Esophagus squamous epithelium (tissue), 5 donors: Measurements from ENCODE around the gene RAB6B. TPM values are rescaled to one million over a fixed set of nuclear protein-coding genes. Genes with fewer than 3 reads are reported as not detected.

ENCODE experiments used
- DNase-seq: peaks from one replicate; lab custom pipeline; 2025; lab: John Stamatoyannopoulos, UW
- H3K27ac ChIP-seq, 4 donors: fragments of 200-600 bp; sonication (generic); one replicate each; pipeline ENCODE4 v1.5.1; 2016 to 2019; ENCODE audit warnings: mild to moderate bottlenecking in 1 of 4
- H3K27me3 ChIP-seq, 4 donors: fragments of 200-600 bp; sonication (generic); 1 replicate in 3 of 4; 2 replicates in 1 of 4; pipeline versions ENCODE4 v1.5.1 to v1.6.0; 2017 to 2021; ENCODE audit warnings: antibody characterized with exemption in 1 of 4
- H3K36me3 ChIP-seq, 3 donors: fragments of 200-600 bp; sonication (generic); one replicate each; pipeline ENCODE4 v1.5.1; 2016 to 2019
- H3K4me1 ChIP-seq, 3 donors: fragments of 200-600 bp; sonication (generic); one replicate each; pipeline ENCODE4 v1.5.1; 2017 to 2019
- H3K4me3 ChIP-seq, 4 donors: fragments of 200-600 bp; sonication (generic); 1 replicate in 3 of 4; 2 replicates in 1 of 4; pipeline ENCODE4 v1.5.1; 2016 to 2019; ENCODE audit warnings: mild to moderate bottlenecking in 2 of 4, moderate library complexity in 1 of 4
- H3K9me3 ChIP-seq, 3 donors: fragments of 200-600 bp; sonication (generic); one replicate each; pipeline ENCODE4 v1.5.1; 2016 to 2019
- POLR2A ChIP-seq, 4 donors: fragments of 450-650 bp; IDR thresholded peaks; one replicate each; pipeline ENCODE4 v1.6.1; 2017; ENCODE audit warnings: antibody characterized with exemption in 4 of 4, mild to moderate bottlenecking in 4 of 4, moderate library complexity in 3 of 4
- WGBS, 2 donors: methylation state at CpG; one replicate each; pipeline ENCODE4 v1.1.5; 2018; 5-methylcytosine and 5-hydroxymethylcytosine counted together
- intact Hi-C: fragments of 100-400 bp; cut with DNase I; formaldehyde crosslinking; loops from one replicate; pipeline ENCODE4 v1.15.0; 2022
- total RNA-seq, 4 donors: library from RNA; depleted of rRNA; stranded (reverse); fragments of >200 nt; gene quantifications; one replicate each; pipeline ENCODE4 v1.1.0, GENCODE V29; 2016
- TF ChIP-seq, protein P1 (sequence below), 6 experiments: fragments of 450-650 bp in 4 of 6; fragments of 200-600 bp in 2 of 6; sonication (generic) in 2 of 6; IDR thresholded peaks; one replicate each; pipeline ENCODE4 v1.5.1; 2016 to 2019; ENCODE audit warnings: antibody characterized with exemption in 6 of 6, mild to moderate bottlenecking in 4 of 6, moderate library complexity in 4 of 6
- donor health status: DM: yes; HTN: yes; CAD: no.

Gene RAB6B
- total RNA-seq, 4 donors from 2014 or later, result 0.09 to 1.7 (median 0.68) TPM

DNA sequence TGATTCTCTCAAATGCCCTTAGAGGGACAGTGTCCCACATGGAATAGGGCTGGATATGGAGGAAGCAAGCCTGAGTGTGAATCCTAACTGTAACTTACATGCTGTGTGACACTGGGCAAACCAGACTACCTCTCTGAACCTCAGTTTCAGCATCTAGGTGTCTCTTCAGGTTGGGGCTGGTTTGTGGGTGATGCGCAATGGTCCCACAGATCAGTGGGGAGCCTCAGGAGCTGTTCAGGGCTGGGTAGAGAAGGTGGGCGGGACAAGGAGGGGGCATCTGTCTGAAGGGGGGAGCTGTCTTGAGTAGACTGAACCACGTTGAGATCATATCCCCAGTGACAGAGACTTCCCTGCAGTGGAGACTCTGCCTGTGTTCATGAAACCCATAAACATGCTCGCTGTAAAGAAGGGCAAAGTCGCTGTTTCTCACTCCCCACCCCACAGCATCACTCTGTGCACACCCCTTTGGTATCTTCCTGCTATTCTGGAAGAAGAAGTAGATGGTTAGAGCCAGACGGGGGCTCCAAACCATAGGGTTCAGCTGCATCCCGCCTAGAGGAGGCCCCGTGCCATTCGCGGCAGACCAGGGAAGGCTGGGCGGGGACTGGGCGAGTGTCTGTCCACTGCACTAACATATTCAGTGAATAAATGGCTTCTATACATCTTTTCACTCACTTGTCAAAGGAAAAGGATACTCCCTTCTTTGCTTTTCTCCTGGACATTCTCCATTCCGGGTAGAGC lies 61.6 kb downstream of the RAB6B start:
- H3K27ac ChIP-seq, result no peak overlapping the region
- H3K27me3 ChIP-seq, result no peaks in the 10 kb centered on the region
- no peaks in the 10 kb centered on the region for H3K9me3 ChIP-seq
- 86 to 90% methylated on average over 12 of the region's 13 CpGs for WGBS, 2 donors
- TF ChIP-seq, protein P1, sequence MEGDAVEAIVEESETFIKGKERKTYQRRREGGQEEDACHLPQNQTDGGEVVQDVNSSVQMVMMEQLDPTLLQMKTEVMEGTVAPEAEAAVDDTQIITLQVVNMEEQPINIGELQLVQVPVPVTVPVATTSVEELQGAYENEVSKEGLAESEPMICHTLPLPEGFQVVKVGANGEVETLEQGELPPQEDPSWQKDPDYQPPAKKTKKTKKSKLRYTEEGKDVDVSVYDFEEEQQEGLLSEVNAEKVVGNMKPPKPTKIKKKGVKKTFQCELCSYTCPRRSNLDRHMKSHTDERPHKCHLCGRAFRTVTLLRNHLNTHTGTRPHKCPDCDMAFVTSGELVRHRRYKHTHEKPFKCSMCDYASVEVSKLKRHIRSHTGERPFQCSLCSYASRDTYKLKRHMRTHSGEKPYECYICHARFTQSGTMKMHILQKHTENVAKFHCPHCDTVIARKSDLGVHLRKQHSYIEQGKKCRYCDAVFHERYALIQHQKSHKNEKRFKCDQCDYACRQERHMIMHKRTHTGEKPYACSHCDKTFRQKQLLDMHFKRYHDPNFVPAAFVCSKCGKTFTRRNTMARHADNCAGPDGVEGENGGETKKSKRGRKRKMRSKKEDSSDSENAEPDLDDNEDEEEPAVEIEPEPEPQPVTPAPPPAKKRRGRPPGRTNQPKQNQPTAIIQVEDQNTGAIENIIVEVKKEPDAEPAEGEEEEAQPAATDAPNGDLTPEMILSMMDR (IDR thresholded peaks at IDR 0.05), result no peak
- no peak for TF ChIP-seq POLR2A (IDR thresholded peaks at IDR 0.05)
- H3K4me3 ChIP-seq, result no peak overlapping the region
- DNase-seq, result no peak
- no peaks in the 10 kb centered on the region for H3K4me1 ChIP-seq
- intact Hi-C loops, result no loop called here
- peaks cover 0 to 10% (median 0%) of the 10 kb centered on the region in 3 donors for H3K36me3 ChIP-seq

- no peaks in the 10 kb centered on the region for H3K27me3 ChIP-seq
- intact Hi-C loops, result no loop called here
- TF ChIP-seq, protein P1 (IDR thresholded peaks at IDR 0.05), result no peak
- no peak for TF ChIP-seq POLR2A (IDR thresholded peaks at IDR 0.05)
- WGBS, 2 donors, result 80 to 100% methylated on average over 5 of the region's 5 CpGs
- H3K27ac ChIP-seq, result no peak overlapping the region
- H3K4me3 ChIP-seq, result no peak overlapping the region
- DNase-seq, result no peak
- H3K9me3 ChIP-seq, result no peaks in the 10 kb centered on the region
- no peaks in the 10 kb centered on the region for H3K4me1 ChIP-seq
- H3K36me3 ChIP-seq, result peaks cover 0 to 2% (median 0%) of the 10 kb centered on the region in 3 donors
Observed at GRCh38 chr3:133833267-133833666, 62.4 kb downstream of the RAB6B start.

GRCh38 chr3:133832802-133833144 lies 62.9 kb downstream of the RAB6B start:
- Histone ChIP-seq H3K9me3 (no peaks in the 10 kb centered on the region), H3K27ac (no peak overlapping the region), H3K27me3 (no peaks in the 10 kb centered on the region), H3K36me3 (no peaks in the 10 kb centered on the region), H3K4me3 (no peak overlapping the region), H3K4me1 (no peaks in the 10 kb centered on the region)
- TF ChIP-seq, protein P1 (IDR thresholded peaks at IDR 0.05), result no peak
- no peak for TF ChIP-seq POLR2A (IDR thresholded peaks at IDR 0.05)
- no peak for DNase-seq
- intact Hi-C loops, result no loop called here
- 93 to 97% methylated on average over 5 to 10 of the region's 10 CpGs for WGBS, 2 donors

GRCh38 chr3:133831966-133832801 lies 63.5 kb downstream of the RAB6B start:
- no peaks in the 10 kb centered on the region for H3K36me3 ChIP-seq
- no peaks in the 10 kb centered on the region for H3K27me3 ChIP-seq
- TF ChIP-seq POLR2A (IDR thresholded peaks at IDR 0.05), result no peak
- TF ChIP-seq, protein P1 (IDR thresholded peaks at IDR 0.05), result peak in 3 of 6 experiments; percentile 28 to 47 (median 40)
- DNase-seq, result no peak
- no peaks in the 10 kb centered on the region for H3K4me1 ChIP-seq
- H3K27ac ChIP-seq, result no peak overlapping the region
- intact Hi-C loops, result no loop called here
- no peaks in the 10 kb centered on the region for H3K9me3 ChIP-seq
- 74 to 83% methylated on average over 5 to 8 of the region's 13 CpGs for WGBS, 2 donors
- H3K4me3 ChIP-seq, result no peak overlapping the region

DNA sequence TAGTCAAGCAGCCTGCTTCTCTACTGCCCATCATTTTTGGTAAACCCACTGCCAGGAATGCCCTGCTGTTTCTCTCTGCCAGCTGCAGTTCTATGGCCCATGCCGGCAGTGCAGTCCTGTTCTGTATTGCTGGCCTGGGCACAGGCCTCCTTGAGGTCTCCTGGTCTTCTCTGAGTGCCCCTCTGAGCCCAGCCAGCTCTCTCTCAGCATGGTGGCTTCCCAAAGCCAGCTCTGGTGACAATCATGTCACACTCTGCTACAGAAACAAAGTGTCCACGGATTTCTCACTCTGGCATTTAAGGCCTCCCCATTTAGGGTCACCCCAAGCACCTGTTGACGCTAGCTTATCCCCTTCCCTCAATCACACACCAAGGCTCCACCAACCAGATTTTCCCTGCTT lies 65.6 kb downstream of the RAB6B start:
- WGBS, 2 donors, result 73 to 83% methylated on average over 3 of the region's 3 CpGs
- no peak overlapping the region for H3K4me3 ChIP-seq
- no peak for DNase-seq
- H3K27ac ChIP-seq, result no peak overlapping the region
- H3K27me3 ChIP-seq, result no peaks in the 10 kb centered on the region
- intact Hi-C loops, result no loop called here
- no peaks in the 10 kb centered on the region for H3K9me3 ChIP-seq
- peaks cover 0 to 12% (median 0%) of the 10 kb centered on the region in 3 donors for H3K36me3 ChIP-seq
- no peaks in the 10 kb centered on the region for H3K4me1 ChIP-seq
- TF ChIP-seq, protein P1 (IDR thresholded peaks at IDR 0.05), result no peak
- TF ChIP-seq POLR2A (IDR thresholded peaks at IDR 0.05), result no peak
